Measurements from ENCODE around the gene PLIN5.

The PLIN5 gene

DNA sequence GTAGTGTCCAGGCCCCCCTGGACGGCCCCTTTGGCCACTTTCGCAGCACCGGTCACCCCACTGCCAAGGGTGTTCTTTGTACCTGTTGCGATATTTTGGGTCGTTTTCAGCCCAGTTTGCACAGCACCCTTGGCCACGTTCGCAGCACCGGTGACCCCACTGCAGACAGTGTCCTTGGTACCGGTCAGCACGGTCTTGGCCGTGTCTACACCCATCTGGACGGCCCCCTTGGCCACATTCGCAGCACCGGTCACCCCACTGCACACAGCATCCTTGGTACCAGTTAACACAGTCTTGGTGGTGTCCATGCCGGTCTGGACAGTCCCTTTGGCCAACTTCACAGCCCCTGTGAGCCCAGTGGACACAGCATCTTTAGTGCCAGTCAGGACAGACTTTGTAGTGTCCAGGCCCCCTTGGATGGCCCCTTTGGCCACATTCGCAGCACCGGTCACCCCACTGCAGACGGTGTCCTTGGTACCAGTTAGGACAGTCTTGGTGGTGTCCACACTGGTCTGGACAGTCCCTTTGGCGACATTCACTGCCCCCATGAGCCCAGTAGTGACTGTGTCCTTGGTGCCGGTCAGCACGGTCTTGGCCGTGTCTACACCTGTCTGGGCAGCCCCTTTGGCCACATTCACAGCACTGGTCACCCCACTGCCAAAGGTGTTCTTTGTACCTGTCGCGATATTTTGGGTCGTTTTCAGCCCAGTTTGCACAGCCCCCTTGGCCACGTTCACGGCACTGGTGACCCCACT is 23.5 kb downstream of the PLIN5 start:
- no peak overlapping the region for H3K4me3 ChIP-seq (replicated peaks; ENCODE audit: low read depth, low read length)
- no peaks in the 10 kb centered on the region for H3K36me3 ChIP-seq (ENCODE audit: control insufficient read depth, insufficient read depth, low read length)
- no peaks in the 10 kb centered on the region for H3K27me3 ChIP-seq (replicated peaks; ENCODE audit: control insufficient read depth, insufficient read depth, low read length)
- TF ChIP-seq, protein P1, sequence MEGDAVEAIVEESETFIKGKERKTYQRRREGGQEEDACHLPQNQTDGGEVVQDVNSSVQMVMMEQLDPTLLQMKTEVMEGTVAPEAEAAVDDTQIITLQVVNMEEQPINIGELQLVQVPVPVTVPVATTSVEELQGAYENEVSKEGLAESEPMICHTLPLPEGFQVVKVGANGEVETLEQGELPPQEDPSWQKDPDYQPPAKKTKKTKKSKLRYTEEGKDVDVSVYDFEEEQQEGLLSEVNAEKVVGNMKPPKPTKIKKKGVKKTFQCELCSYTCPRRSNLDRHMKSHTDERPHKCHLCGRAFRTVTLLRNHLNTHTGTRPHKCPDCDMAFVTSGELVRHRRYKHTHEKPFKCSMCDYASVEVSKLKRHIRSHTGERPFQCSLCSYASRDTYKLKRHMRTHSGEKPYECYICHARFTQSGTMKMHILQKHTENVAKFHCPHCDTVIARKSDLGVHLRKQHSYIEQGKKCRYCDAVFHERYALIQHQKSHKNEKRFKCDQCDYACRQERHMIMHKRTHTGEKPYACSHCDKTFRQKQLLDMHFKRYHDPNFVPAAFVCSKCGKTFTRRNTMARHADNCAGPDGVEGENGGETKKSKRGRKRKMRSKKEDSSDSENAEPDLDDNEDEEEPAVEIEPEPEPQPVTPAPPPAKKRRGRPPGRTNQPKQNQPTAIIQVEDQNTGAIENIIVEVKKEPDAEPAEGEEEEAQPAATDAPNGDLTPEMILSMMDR (IDR thresholded peaks at IDR 0.05; ENCODE audit: insufficient read depth, low read length, poor library complexity, severe bottlenecking): no peak
- no peak for DNase-seq (ENCODE audit: extremely low read depth, insufficient read length)

DNA sequence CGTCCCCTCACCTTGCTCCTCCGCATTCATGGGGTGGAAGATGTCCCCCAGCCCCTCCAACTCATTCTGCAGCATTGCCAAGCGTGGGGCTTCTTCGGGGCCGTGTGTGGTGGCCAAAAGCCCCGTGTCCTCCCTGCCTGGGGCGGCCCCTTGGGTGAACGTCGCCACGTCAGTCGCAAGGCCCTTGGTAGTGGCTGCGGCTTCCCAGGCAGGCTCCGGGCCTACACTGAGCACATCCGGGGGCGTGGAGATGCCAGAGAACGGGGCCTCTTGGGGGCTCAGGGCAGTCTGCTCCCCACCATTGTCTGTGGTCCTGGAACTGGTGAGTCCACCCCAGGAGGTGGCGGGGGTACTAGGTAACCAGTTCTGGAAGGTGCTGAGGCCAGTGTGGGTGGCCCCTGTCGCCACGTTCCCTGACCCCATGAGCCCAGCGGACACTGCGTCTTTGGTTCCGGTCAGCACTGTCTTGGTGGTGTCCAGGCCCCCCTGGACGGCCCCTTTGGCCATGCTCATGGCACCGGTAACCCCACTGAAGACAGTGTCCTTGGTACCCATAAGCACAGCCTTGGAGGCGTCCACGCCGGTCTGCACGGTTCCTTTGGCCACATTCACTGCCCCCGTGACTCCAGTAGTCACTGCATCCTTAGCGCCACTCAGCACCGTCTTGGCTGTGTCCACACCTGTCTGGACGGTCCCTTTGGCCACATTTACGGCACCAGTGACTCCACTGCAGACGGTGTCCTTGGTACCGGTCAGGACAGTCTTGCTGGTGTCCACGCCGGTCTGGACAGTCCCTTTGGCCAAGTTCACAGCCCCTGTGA is 24.4 kb downstream of the PLIN5 start:
- no peak for DNase-seq (ENCODE audit: extremely low read depth, insufficient read length)
- TF ChIP-seq, protein P1 (IDR thresholded peaks at IDR 0.05; ENCODE audit: insufficient read depth, low read length, poor library complexity, severe bottlenecking): no peak
- no peaks in the 10 kb centered on the region for H3K27me3 ChIP-seq (replicated peaks; ENCODE audit: control insufficient read depth, insufficient read depth, low read length)
- H3K4me3 ChIP-seq (replicated peaks; ENCODE audit: low read depth, low read length): no peak overlapping the region
- H3K36me3 ChIP-seq (ENCODE audit: control insufficient read depth, insufficient read depth, low read length): no peaks in the 10 kb centered on the region

DNA sequence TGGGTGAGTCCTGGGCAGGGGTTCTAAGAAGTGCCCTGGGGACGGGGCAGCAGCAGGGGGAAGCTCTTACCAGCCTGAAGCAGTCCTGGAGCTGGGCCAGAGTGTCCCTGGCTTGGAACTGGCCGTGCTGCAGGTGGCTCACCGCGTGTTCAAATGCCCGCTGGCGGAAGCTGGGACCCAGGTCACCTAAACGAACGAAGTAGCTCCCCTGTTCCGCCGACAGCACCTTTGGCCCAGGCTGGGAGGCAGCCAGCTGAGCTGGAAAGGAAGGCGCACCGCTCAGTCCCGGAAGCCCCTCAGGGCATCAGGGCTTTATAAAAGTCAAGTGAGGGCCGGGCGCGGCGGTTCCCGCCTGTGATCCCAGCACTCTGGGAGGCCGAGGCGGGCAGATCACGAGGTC is 26.3 kb downstream of the PLIN5 start:
- TF ChIP-seq, protein P1 (IDR thresholded peaks at IDR 0.05; ENCODE audit: insufficient read depth, low read length, poor library complexity, severe bottlenecking): no peak
- DNase-seq (ENCODE audit: extremely low read depth, insufficient read length): no peak
- H3K27me3 ChIP-seq (replicated peaks; ENCODE audit: control insufficient read depth, insufficient read depth, low read length): no peaks in the 10 kb centered on the region
- H3K4me3 ChIP-seq (replicated peaks; ENCODE audit: low read depth, low read length): no peak overlapping the region
- H3K36me3 ChIP-seq (ENCODE audit: control insufficient read depth, insufficient read depth, low read length): peaks cover 7% of the 10 kb centered on the region

DNA sequence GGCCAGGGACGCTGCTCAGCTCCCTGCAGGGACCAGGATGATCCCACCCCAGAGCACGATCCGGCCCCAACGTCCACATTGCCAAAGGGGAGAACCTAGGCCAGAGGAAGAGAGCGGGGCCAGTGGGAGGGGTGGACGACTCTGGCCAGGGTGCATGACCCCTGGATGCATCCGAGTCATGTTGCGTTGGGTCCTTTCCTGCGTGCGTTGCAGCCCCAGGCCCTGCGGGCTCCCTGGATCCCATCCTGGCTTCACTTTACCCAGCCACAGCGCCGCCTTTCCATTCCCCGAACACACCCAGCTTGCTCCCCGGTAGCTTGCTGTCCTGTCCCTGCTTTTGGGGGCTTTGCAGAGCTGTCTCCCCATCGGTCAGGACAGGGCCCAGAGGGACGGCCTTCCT is 27.2 kb downstream of the PLIN5 start:
- Histone ChIP-seq H3K27me3 (replicated peaks; ENCODE audit: control insufficient read depth, insufficient read depth, low read length) (no peaks in the 10 kb centered on the region), H3K4me3 (replicated peaks; ENCODE audit: low read depth, low read length) (no peak overlapping the region)
- TF ChIP-seq, protein P1 (IDR thresholded peaks at IDR 0.05; ENCODE audit: insufficient read depth, low read length, poor library complexity, severe bottlenecking): no peak

DNA sequence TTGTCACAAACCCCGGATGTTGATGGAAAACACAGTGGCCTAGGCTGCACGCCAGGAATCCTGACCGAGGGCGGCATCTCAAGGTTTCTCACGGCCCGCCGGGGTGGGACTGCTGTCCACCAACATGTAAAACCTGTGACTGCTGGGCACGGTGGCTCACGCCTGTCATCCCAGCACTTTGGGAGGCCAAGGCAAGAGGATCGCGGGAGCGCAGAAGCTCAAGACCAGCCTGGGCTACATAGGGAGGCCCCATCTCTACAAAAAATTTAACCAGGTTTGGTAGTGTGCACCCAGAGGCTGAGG is 27.9 kb downstream of the PLIN5 start:
- Histone ChIP-seq H3K36me3 (ENCODE audit: control insufficient read depth, insufficient read depth, low read length) (peaks cover 15% of the 10 kb centered on the region), H3K27me3 (replicated peaks; ENCODE audit: control insufficient read depth, insufficient read depth, low read length) (no peaks in the 10 kb centered on the region), H3K4me3 (replicated peaks; ENCODE audit: low read depth, low read length) (no peak overlapping the region)
- no peak for DNase-seq (ENCODE audit: extremely low read depth, insufficient read length)
- TF ChIP-seq, protein P1 (IDR thresholded peaks at IDR 0.05; ENCODE audit: insufficient read depth, low read length, poor library complexity, severe bottlenecking): no peak

More for the DNA sequence above, 27.2 kb downstream of the PLIN5 start:
- DNase-seq (ENCODE audit: extremely low read depth, insufficient read length): no peak
- peaks cover 8% of the 10 kb centered on the region for H3K36me3 ChIP-seq (ENCODE audit: control insufficient read depth, insufficient read depth, low read length)

Measured in GM06990 (cell line).